Endothelial cell of umbilical vein (primary cell): ENCODE data around the gene SNHG17. TPM values are rescaled to one million over a fixed set of nuclear protein-coding genes. Genes with fewer than 3 reads are reported as not detected.

ENCODE experiments used
- BruUV-seq: library from RNA; stranded (reverse); fragments of 400-500 nt; replicated peaks from 2 replicates; lab custom pipeline; 2021; lab: Mats Ljungman, UMichigan
- CTCF ChIA-PET: fragments of 300-600, 350-600 bp; sonication (Branson Sonifier 250); formaldehyde crosslinking; loops from one replicate; lab custom pipeline; 2021; ENCODE audit warnings: antibody characterized with exemption, inconsistent platforms; lab: Charles Lee
- POLR2A ChIA-PET: fragments of 300-600, 350-600 bp; sonication (Branson Sonifier 250); formaldehyde crosslinking; loops from one replicate; lab custom pipeline; 2021; ENCODE audit warnings: antibody characterized with exemption, inconsistent platforms; lab: Charles Lee
- DNase-seq: peaks from one replicate; pipeline ENCODE4 v3.0.0-alpha.2; 2011; ENCODE audit warnings: low read depth, low spot score
- FAIRE-seq: peaks from 2 replicates; lab custom pipeline; 2011; peaks lifted over from hg19 to GRCh38; lab: Jason Lieb, UNC
- H2AFZ ChIP-seq: 2 replicates; pipeline ENCODE4 v1.6.0; 2012; ENCODE audit warnings: low read depth, low read length, control low read depth, inconsistent platforms
- H3K27ac ChIP-seq: 2 replicates; pipeline ENCODE4 v1.5.1; 2011; ENCODE audit warnings: low read depth, mild to moderate bottlenecking, control low read depth, low read length, moderate library complexity; ENCODE audit not compliant: insufficient read depth
- H3K27me3 ChIP-seq, 2 experiments: 2 replicates each; pipeline versions ENCODE4 v1.6.0 to v1.6.1; 2011; ENCODE audit warnings: low read length in 2 of 2, mixed read lengths in 1 of 2; ENCODE audit not compliant: control insufficient read depth in 2 of 2, insufficient read depth in 2 of 2
- H3K36me3 ChIP-seq, 2 experiments: 2 replicates in 1 of 2; 3 replicates in 1 of 2; pipeline ENCODE4 v1.5.1; 2011; ENCODE audit warnings: low read length in 2 of 2, mild to moderate bottlenecking in 1 of 2, moderate library complexity in 1 of 2; ENCODE audit not compliant: control insufficient read depth in 2 of 2, insufficient read depth in 2 of 2; ENCODE audit errors: extremely low read depth in 1 of 2
- H3K4me1 ChIP-seq: 3 replicates; pipeline ENCODE4 v1.5.1; 2011; ENCODE audit warnings: mild to moderate bottlenecking, low read length; ENCODE audit not compliant: control insufficient read depth, insufficient read depth; ENCODE audit errors: extremely low read depth
- H3K4me2 ChIP-seq: 2 replicates; pipeline ENCODE4 v1.6.1; 2011; ENCODE audit warnings: low read length, control low read depth, mixed read lengths; ENCODE audit not compliant: insufficient read depth
- H3K4me3 ChIP-seq, 3 experiments: fragments of 200-600 bp in 1 of 3; sonication (generic), shearing (Covaris generic) in 1 of 3; replicated peaks in 1 of 3; 2 replicates each; pipeline ENCODE4 v1.5.1; 2011 to 2016; ENCODE audit warnings: control low read depth in 3 of 3, low read length in 3 of 3, mild to moderate bottlenecking in 2 of 3, inconsistent platforms in 1 of 3, low read depth in 1 of 3, moderate library complexity in 1 of 3; ENCODE audit not compliant: insufficient read depth in 1 of 3
- H3K79me2 ChIP-seq: 2 replicates; pipeline ENCODE4 v1.6.0; 2012; ENCODE audit warnings: low read length, inconsistent platforms; ENCODE audit not compliant: control insufficient read depth, insufficient read depth
- H3K9ac ChIP-seq: replicated peaks from 2 replicates; pipeline ENCODE3; 2011; ENCODE audit warnings: low read length, control low read depth; ENCODE audit not compliant: insufficient read depth; ENCODE audit errors: extremely low read depth
- H3K9me1 ChIP-seq: replicated peaks from 3 replicates; pipeline ENCODE4 v1.6.0; 2011; ENCODE audit warnings: mild to moderate bottlenecking, low read length; ENCODE audit not compliant: control insufficient read depth, insufficient read depth; ENCODE audit errors: extremely low read depth
- H3K9me3 ChIP-seq: replicated peaks from 2 replicates; pipeline ENCODE4 v1.5.1; 2012; ENCODE audit warnings: low read length, inconsistent platforms; ENCODE audit not compliant: control insufficient read depth, insufficient read depth
- H4K20me1 ChIP-seq: replicated peaks from 2 replicates; pipeline ENCODE3; 2011; ENCODE audit warnings: mild to moderate bottlenecking, low read length; ENCODE audit not compliant: control insufficient read depth, insufficient read depth; ENCODE audit errors: extremely low read depth
- CTCF ChIP-seq, 2 donors: IDR thresholded peaks; 1 replicate in 1 of 2; 2 replicates in 1 of 2; pipeline ENCODE4 v1.5.1; 2011; ENCODE audit warnings: low read length in 2 of 2, mild to moderate bottlenecking in 2 of 2, moderate library complexity in 2 of 2, control low read depth in 1 of 2, inconsistent platforms in 1 of 2, low read depth in 1 of 2; ENCODE audit not compliant: insufficient read depth in 1 of 2; ENCODE audit errors: extremely low read depth in 1 of 2
- EZH2 ChIP-seq: IDR thresholded peaks from 2 replicates; pipeline ENCODE4 v1.6.1; 2012; ENCODE audit warnings: borderline replicate concordance, low read depth, mild to moderate bottlenecking, moderate library complexity, low read length, inconsistent platforms; ENCODE audit not compliant: severe bottlenecking
- FOS ChIP-seq: IDR thresholded peaks from 2 replicates; pipeline ENCODE4 v1.6.1; 2011; ENCODE audit warnings: mild to moderate bottlenecking, low read length, moderate library complexity, borderline replicate concordance; ENCODE audit not compliant: insufficient read depth
- GATA2 ChIP-seq: IDR thresholded peaks from 2 replicates; pipeline ENCODE4 v1.7.0; 2011; ENCODE audit warnings: low read depth, mild to moderate bottlenecking, moderate library complexity, mixed read lengths, low read length; ENCODE audit not compliant: insufficient read length, insufficient read depth
- JUN ChIP-seq: IDR thresholded peaks from 2 replicates; pipeline ENCODE4 v1.6.1; 2011; ENCODE audit warnings: borderline replicate concordance, low read depth; ENCODE audit not compliant: insufficient read length, insufficient read depth
- MAX ChIP-seq: IDR thresholded peaks from 2 replicates; pipeline ENCODE4 v1.6.1; 2011; ENCODE audit not compliant: insufficient read depth, insufficient read length
- MYC ChIP-seq: IDR thresholded peaks from one replicate; pipeline ENCODE4 v1.6.1; 2011; ENCODE audit warnings: mild to moderate bottlenecking, low read depth, low read length
- POLR2A ChIP-seq: IDR thresholded peaks from 2 replicates; pipeline ENCODE4 v1.6.1; 2012; ENCODE audit warnings: low read depth, mild to moderate bottlenecking, control low read depth, low read length
- POLR2AphosphoS5 ChIP-seq: IDR thresholded peaks from 2 replicates; pipeline ENCODE4 v1.6.1; 2012; ENCODE audit warnings: low read depth, mild to moderate bottlenecking, control low read depth, low read length, moderate library complexity; ENCODE audit not compliant: insufficient read depth
- dilution Hi-C: fragments of 300-500 bp; cut with MboI; formaldehyde crosslinking; loops from one replicate; pipeline ENCODE4 v1.15.0; 2019; ENCODE audit warnings: low sequenced_read_pairs; ENCODE audit not compliant: extremely low pct_ligation_motif_present
- intact Hi-C: fragments of 100-400 bp; cut with micrococcal nuclease; formaldehyde crosslinking; loops from one replicate; pipeline ENCODE4 v1.10.0; 2022
- polyA plus RNA-seq, 4 experiments: library from polyadenylated mRNA; depleted of rRNA in 3 of 4; stranded (reverse) in 3 of 4; unstranded in 1 of 4; fragments of >200 nt; gene quantifications; 2 replicates each; pipeline versions ENCODE4 v1.2.1 to v1.2.3, GENCODE V29; 2011 to 2012; ENCODE audit warnings: missing spikeins in 1 of 4
- total RNA-seq: library from RNA; stranded (reverse); gene quantifications from 2 replicates; pipeline ENCODE4 v1.2.3, GENCODE V29; 2021

The SNHG17 gene
- total and polyA plus RNA-seq, 2 donors (not counting 3 experiments of a cell fraction or from before 2014, with no cell fraction given), result 39.4 to 94.0 TPM

- FAIRE-seq (no peak), DNase-seq (no peak)
- Histone ChIP-seq H3K36me3 (no peaks in the 10 kb centered on the region), H2AFZ (no peak overlapping the region), H3K4me1 (no peaks in the 10 kb centered on the region), H3K9me3 (no peaks in the 10 kb centered on the region), H3K79me2 (no peaks in the 10 kb centered on the region), H3K4me3 (no peak overlapping the region), H3K9ac (no peak overlapping the region), H3K4me2 (no peak overlapping the region), H3K27me3 (no peaks in the 10 kb centered on the region), H3K27ac (no peak overlapping the region), H4K20me1 (no peaks in the 10 kb centered on the region), H3K9me1 (no peaks in the 10 kb centered on the region)
- no TSS peak for BruUV-seq
- TF ChIP-seq MAX (no peak), POLR2AphosphoS5 (no peak), POLR2A (no peak), EZH2 (no peak), CTCF (IDR thresholded peaks at IDR 0.05; ENCODE audit: extremely low read depth in 1 of 2, insufficient read depth in 1 of 2, low read depth in 1 of 2, low read length in 2 of 2) (no peak), GATA2 (no peak), JUN (no peak), FOS (no peak), MYC (no peak)
- CTCF ChIA-PET, result interaction anchor here (1.7 kb wide), 1 partner anchor 11 kb away, joined by 4 read pairs; no protein-coding TSS in a partner anchor
- intact Hi-C loops (no loop called here), dilution Hi-C loops (no loop called here)
- POLR2A ChIA-PET, result no interaction called here
These were observed 32.3 kb downstream of the SNHG17 start for GRCh38 chr20:38402816-38403215.
